ENCODE results near the gene LRRC74A. TPM values are rescaled to one million over a fixed set of nuclear protein-coding genes. Genes with fewer than 3 reads are reported as not detected.

The LRRC74A gene
- polyA plus RNA-seq, 1 of the 3 experiments (the other 2 are of a cell fraction): not detected

DNA sequence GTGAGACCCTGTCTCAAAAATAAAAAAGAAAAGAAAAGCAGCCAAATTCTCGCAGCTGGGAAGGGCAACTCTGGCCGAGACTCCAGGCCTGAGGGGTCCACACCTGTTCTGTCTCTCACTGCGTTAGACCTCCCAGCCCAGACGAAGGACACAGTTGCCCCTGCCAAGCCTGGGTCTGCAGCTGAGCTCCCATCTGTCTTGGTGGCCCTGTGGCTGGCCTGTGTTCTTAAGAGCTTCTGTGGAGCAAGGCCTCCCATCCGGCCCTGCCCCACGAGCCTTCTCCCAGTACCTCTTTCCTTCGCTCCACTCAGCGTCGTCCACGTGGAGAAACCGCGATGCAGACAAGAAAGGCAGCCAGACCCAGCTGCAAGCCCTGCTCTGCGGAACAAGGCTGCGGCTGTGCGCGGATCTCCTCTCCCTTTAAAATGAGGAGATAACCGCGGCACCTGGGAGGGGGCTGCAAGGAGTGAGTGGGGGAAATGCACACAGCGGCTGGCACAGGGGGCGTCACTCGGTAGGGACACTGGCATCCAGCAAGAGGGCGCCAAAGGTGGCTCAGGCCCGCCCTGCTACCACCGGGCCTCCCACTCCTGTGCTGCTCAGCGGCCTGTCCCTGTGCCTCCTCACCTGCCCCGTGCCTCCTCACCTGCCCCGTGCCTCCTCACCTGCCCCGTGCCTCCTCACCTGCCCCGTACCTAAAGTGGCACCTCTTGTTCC lies 42.4 kb downstream of the LRRC74A start:
- Histone ChIP-seq H3K4me2 (no peak overlapping the region), H3K36me3 (replicated peaks in 1 of 2; ENCODE audit: control insufficient read depth in 1 of 2, insufficient read depth in 2 of 2, low read length in 1 of 2) (no peaks in the 10 kb centered on the region), H3K27me3 (ENCODE audit: insufficient read depth) (peaks cover 10% of the 10 kb centered on the region; the same call in 1 of the 2 replicates), H3K4me1 (ENCODE audit: control insufficient read depth in 1 of 2, insufficient read depth in 2 of 2, low read depth in 1 of 2, low read length in 1 of 2) (no peaks in the 10 kb centered on the region; a peak in 1 of 4 replicates), H3K9me2 (no peaks in the 10 kb centered on the region), H3K27ac (ENCODE audit: low read depth in 2 of 2, low read length in 1 of 2) (no peak overlapping the region), H3K9ac (no peak overlapping the region), H4K20me1 (ENCODE audit: insufficient read depth) (no peaks in the 10 kb centered on the region), H3K79me2 (ENCODE audit: insufficient read depth) (no peaks in the 10 kb centered on the region), H3K9me3 (no peaks in the 10 kb centered on the region), H3F3A (replicated peaks; ENCODE audit: insufficient read depth) (peaks cover 3% of the 10 kb centered on the region), H2AFZ (ENCODE audit: low read depth) (no peak overlapping the region), H3K4me3 (ENCODE audit: low read depth in 2 of 2, low read length in 1 of 2) (no peak overlapping the region)
- CTCF ChIA-PET: interaction anchor here (0.6 to 12.9 kb wide), 8 partner anchors 8 to 256 kb away, joined by 3 to 764 read pairs (median 6); no protein-coding TSS in a partner anchor
- POLR2A ChIA-PET: no interaction called here
- TF ChIP-seq FOXM1 (IDR thresholded peaks at IDR 0.05; ENCODE audit: low read depth) (no peak), SIN3A (IDR thresholded peaks at IDR 0.05; ENCODE audit: borderline replicate concordance, low read depth, low read length) (no peak), FOSL2 (IDR thresholded peaks at IDR 0.05; ENCODE audit: borderline replicate concordance, low read depth) (no peak), MEF2A (IDR thresholded peaks at IDR 0.05; ENCODE audit: borderline replicate concordance, low read depth) (no peak), GABPA (IDR thresholded peaks at IDR 0.05; ENCODE audit: low read depth) (no peak), NRF1 (IDR thresholded peaks at IDR 0.05; ENCODE audit: low read depth, low read length) (no peak), SMC3 (IDR thresholded peaks at IDR 0.05; ENCODE audit: low read depth, low read length) (no peak), EP300 (IDR thresholded peaks at IDR 0.05; ENCODE audit: borderline replicate concordance in 1 of 2, low read depth in 1 of 2, low read length in 1 of 2) (no peak), GATA2 (CRISPR knock-in tag; IDR thresholded peaks at IDR 0.05) (no peak), RCOR1 (IDR thresholded peaks at IDR 0.05; ENCODE audit: low read length) (no peak), JUND (IDR thresholded peaks at IDR 0.05) (no peak), ELF1 (IDR thresholded peaks at IDR 0.05) (no peak)
- TF ChIP-seq, protein P1, sequence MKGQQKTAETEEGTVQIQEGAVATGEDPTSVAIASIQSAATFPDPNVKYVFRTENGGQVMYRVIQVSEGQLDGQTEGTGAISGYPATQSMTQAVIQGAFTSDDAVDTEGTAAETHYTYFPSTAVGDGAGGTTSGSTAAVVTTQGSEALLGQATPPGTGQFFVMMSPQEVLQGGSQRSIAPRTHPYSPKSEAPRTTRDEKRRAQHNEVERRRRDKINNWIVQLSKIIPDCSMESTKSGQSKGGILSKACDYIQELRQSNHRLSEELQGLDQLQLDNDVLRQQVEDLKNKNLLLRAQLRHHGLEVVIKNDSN (IDR thresholded peaks at IDR 0.05; ENCODE audit: borderline replicate concordance, low read depth): no peak
- TF ChIP-seq, protein P2, sequence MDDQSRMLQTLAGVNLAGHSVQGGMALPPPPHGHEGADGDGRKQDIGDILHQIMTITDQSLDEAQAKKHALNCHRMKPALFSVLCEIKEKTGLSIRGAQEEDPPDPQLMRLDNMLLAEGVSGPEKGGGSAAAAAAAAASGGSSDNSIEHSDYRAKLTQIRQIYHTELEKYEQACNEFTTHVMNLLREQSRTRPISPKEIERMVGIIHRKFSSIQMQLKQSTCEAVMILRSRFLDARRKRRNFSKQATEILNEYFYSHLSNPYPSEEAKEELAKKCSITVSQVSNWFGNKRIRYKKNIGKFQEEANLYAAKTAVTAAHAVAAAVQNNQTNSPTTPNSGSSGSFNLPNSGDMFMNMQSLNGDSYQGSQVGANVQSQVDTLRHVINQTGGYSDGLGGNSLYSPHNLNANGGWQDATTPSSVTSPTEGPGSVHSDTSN (IDR thresholded peaks at IDR 0.05): no peak
- TF ChIP-seq, protein P3, sequence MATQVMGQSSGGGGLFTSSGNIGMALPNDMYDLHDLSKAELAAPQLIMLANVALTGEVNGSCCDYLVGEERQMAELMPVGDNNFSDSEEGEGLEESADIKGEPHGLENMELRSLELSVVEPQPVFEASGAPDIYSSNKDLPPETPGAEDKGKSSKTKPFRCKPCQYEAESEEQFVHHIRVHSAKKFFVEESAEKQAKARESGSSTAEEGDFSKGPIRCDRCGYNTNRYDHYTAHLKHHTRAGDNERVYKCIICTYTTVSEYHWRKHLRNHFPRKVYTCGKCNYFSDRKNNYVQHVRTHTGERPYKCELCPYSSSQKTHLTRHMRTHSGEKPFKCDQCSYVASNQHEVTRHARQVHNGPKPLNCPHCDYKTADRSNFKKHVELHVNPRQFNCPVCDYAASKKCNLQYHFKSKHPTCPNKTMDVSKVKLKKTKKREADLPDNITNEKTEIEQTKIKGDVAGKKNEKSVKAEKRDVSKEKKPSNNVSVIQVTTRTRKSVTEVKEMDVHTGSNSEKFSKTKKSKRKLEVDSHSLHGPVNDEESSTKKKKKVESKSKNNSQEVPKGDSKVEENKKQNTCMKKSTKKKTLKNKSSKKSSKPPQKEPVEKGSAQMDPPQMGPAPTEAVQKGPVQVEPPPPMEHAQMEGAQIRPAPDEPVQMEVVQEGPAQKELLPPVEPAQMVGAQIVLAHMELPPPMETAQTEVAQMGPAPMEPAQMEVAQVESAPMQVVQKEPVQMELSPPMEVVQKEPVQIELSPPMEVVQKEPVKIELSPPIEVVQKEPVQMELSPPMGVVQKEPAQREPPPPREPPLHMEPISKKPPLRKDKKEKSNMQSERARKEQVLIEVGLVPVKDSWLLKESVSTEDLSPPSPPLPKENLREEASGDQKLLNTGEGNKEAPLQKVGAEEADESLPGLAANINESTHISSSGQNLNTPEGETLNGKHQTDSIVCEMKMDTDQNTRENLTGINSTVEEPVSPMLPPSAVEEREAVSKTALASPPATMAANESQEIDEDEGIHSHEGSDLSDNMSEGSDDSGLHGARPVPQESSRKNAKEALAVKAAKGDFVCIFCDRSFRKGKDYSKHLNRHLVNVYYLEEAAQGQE (IDR thresholded peaks at IDR 0.05; ENCODE audit: low read depth, low read length): no peak
- TF ChIP-seq, protein P4, sequence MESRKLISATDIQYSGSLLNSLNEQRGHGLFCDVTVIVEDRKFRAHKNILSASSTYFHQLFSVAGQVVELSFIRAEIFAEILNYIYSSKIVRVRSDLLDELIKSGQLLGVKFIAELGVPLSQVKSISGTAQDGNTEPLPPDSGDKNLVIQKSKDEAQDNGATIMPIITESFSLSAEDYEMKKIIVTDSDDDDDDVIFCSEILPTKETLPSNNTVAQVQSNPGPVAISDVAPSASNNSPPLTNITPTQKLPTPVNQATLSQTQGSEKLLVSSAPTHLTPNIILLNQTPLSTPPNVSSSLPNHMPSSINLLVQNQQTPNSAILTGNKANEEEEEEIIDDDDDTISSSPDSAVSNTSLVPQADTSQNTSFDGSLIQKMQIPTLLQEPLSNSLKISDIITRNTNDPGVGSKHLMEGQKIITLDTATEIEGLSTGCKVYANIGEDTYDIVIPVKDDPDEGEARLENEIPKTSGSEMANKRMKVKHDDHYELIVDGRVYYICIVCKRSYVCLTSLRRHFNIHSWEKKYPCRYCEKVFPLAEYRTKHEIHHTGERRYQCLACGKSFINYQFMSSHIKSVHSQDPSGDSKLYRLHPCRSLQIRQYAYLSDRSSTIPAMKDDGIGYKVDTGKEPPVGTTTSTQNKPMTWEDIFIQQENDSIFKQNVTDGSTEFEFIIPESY (IDR thresholded peaks at IDR 0.05; ENCODE audit: borderline replicate concordance, low read depth): no peak
- TF ChIP-seq, protein P5, sequence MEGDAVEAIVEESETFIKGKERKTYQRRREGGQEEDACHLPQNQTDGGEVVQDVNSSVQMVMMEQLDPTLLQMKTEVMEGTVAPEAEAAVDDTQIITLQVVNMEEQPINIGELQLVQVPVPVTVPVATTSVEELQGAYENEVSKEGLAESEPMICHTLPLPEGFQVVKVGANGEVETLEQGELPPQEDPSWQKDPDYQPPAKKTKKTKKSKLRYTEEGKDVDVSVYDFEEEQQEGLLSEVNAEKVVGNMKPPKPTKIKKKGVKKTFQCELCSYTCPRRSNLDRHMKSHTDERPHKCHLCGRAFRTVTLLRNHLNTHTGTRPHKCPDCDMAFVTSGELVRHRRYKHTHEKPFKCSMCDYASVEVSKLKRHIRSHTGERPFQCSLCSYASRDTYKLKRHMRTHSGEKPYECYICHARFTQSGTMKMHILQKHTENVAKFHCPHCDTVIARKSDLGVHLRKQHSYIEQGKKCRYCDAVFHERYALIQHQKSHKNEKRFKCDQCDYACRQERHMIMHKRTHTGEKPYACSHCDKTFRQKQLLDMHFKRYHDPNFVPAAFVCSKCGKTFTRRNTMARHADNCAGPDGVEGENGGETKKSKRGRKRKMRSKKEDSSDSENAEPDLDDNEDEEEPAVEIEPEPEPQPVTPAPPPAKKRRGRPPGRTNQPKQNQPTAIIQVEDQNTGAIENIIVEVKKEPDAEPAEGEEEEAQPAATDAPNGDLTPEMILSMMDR (IDR thresholded peaks at IDR 0.05): no peak
- TF ChIP-seq, protein P6, sequence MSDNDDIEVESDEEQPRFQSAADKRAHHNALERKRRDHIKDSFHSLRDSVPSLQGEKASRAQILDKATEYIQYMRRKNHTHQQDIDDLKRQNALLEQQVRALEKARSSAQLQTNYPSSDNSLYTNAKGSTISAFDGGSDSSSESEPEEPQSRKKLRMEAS (IDR thresholded peaks at IDR 0.05; ENCODE audit: low read depth): no peak
- no peak for DNase-seq
- 72% methylated on average over 29 of the region's 29 CpGs for WGBS (ENCODE audit: low lambda C conversion rate)

Data from SK-N-SH (cell line).